ENCODE data around the gene LILRB2. TPM values are rescaled to one million over a fixed set of nuclear protein-coding genes. Genes with fewer than 3 reads are reported as not detected.

Gene LILRB2
- total and polyA plus RNA-seq, 9 of the 15 experiments (the other 6 are each of a cell fraction or from before 2014, with no cell fraction given) = not detected

GRCh38 chr19:54230031-54230430, 50.9 kb downstream of the LILRB2 start:
- in situ Hi-C loops (cut with MboI) = no loop called here
- DNase-seq (ENCODE audit: extremely low read depth in 1 of 4, low spot score in 3 of 4) (no peak), FAIRE-seq (no peak), ATAC-seq (no peak)
- CTCF ChIA-PET (ENCODE audit: low intra/inter-chr PET ratio) = interaction anchor here (3.3 kb wide), 1 partner anchor 61 kb away, joined by 37 read pairs; no protein-coding TSS in a partner anchor
- Histone ChIP-seq H3K79me2 (ENCODE audit: control insufficient read depth, insufficient read depth, low read length) (no peaks in the 10 kb centered on the region), H3K9ac (ENCODE audit: insufficient read depth in 1 of 2, low read depth in 2 of 2, low read length in 2 of 2) (no peak overlapping the region), H3K4me3 (no peak overlapping the region), H3K9me1 (ENCODE audit: control insufficient read depth, insufficient read depth, low read length) (no peaks in the 10 kb centered on the region), H3K9me3 (replicated peaks; ENCODE audit: control insufficient read depth, insufficient read depth, low read depth, low read length) (no peaks in the 10 kb centered on the region), H4K20me1 (replicated peaks; ENCODE audit: control insufficient read depth, insufficient read depth, low read length) (no peaks in the 10 kb centered on the region), H2AFZ (ENCODE audit: low read depth, low read length) (no peak overlapping the region), H3K27me3 (ENCODE audit: control insufficient read depth in 2 of 2, insufficient read depth in 2 of 2, low read length in 2 of 2) (peaks cover 12 to 25% of the 10 kb centered on the region in 2 experiments), H3K4me2 (ENCODE audit: insufficient read depth, low read length) (no peak overlapping the region), H3K4me1 (replicated peaks in 1 of 2; ENCODE audit: control insufficient read depth in 2 of 2, insufficient read depth in 2 of 2, low read length in 2 of 2) (peaks cover 4 to 6% of the 10 kb centered on the region in 2 experiments; a peak in 4 of 5 replicates), H3K27ac (ENCODE audit: extremely low read depth, low read depth, low read length) (no peak overlapping the region), H3K36me3 (ENCODE audit: control insufficient read depth, insufficient read depth, low read length) (no peaks in the 10 kb centered on the region)
- WGBS (ENCODE audit: insufficient coverage, low coverage, missing lambda C conversion rate) = 37% methylated on average over 7 of the region's 7 CpGs
- TF ChIP-seq ETV5 (CRISPR knock-in tag; IDR thresholded peaks at IDR 0.05; ENCODE audit: low read depth) = no peak
- intact Hi-C loops (cut with micrococcal nuclease) = loop anchor here (2.0 to 5.0 kb wide), 3 partner anchors 19 to 61 kb away; partner anchors contain the start of gene MBOAT7
- no TSS peak for BruUV-seq (replicated peaks)
- POLR2A ChIA-PET = interaction anchor here (1.2 to 1.6 kb wide), 2 partner anchors 10 to 19 kb away, joined by 4 to 5 read pairs; no protein-coding TSS in a partner anchor

GRCh38 chr19:54229146-54229545, 51.8 kb downstream of the LILRB2 start:
- Histone ChIP-seq H3K9me3 (replicated peaks; ENCODE audit: control insufficient read depth, insufficient read depth, low read depth, low read length) (no peaks in the 10 kb centered on the region), H3K4me3 (no peak overlapping the region), H3K36me3 (ENCODE audit: control insufficient read depth, insufficient read depth, low read length) (no peaks in the 10 kb centered on the region), H3K79me2 (ENCODE audit: control insufficient read depth, insufficient read depth, low read length) (no peaks in the 10 kb centered on the region), H3K4me1 (replicated peaks in 1 of 2; ENCODE audit: control insufficient read depth in 2 of 2, insufficient read depth in 2 of 2, low read length in 2 of 2) (peaks cover 4 to 6% of the 10 kb centered on the region in 2 experiments; a peak in 4 of 5 replicates), H3K9ac (ENCODE audit: insufficient read depth in 1 of 2, low read depth in 2 of 2, low read length in 2 of 2) (no peak overlapping the region), H2AFZ (ENCODE audit: low read depth, low read length) (no peak overlapping the region), H3K4me2 (ENCODE audit: insufficient read depth, low read length) (no peak overlapping the region), H3K27me3 (ENCODE audit: control insufficient read depth in 2 of 2, insufficient read depth in 2 of 2, low read length in 2 of 2) (peaks cover 12 to 25% of the 10 kb centered on the region in 2 experiments), H3K9me1 (ENCODE audit: control insufficient read depth, insufficient read depth, low read length) (no peaks in the 10 kb centered on the region), H3K27ac (ENCODE audit: extremely low read depth, low read depth, low read length) (no peak overlapping the region), H4K20me1 (replicated peaks; ENCODE audit: control insufficient read depth, insufficient read depth, low read length) (no peaks in the 10 kb centered on the region)
- ChIA-PET CTCF (ENCODE audit: low intra/inter-chr PET ratio) (no interaction called here), POLR2A (interaction anchor here (0.7 to 1.6 kb wide), 5 partner anchors 11 to 69 kb away, joined by 3 to 6 read pairs (median 5); no protein-coding TSS in a partner anchor)
- no peak for DNase-seq (ENCODE audit: extremely low read depth in 1 of 4, low spot score in 3 of 4)
- BruUV-seq (replicated peaks) = no TSS peak
- no peak for ATAC-seq
- 28% methylated on average over 8 of the region's 8 CpGs for WGBS (ENCODE audit: insufficient coverage, low coverage, missing lambda C conversion rate)
- intact Hi-C loops (cut with micrococcal nuclease) = no loop called here
- FAIRE-seq = no peak
- in situ Hi-C loops (cut with MboI) = loop anchor here (5.0 kb wide), 1 partner anchor 67 kb away; no protein-coding TSS in a partner anchor
- TF ChIP-seq ASH1L (IDR thresholded peaks at IDR 0.05; ENCODE audit: borderline replicate concordance, low read depth, partially characterized antibody) = no peak
- no peak for TF ChIP-seq MCM2 (IDR thresholded peaks at IDR 0.05; ENCODE audit: low read depth)
- TF ChIP-seq MIER1 (IDR thresholded peaks at IDR 0.05; ENCODE audit: low read depth) = no peak
- TF ChIP-seq, protein P1, sequence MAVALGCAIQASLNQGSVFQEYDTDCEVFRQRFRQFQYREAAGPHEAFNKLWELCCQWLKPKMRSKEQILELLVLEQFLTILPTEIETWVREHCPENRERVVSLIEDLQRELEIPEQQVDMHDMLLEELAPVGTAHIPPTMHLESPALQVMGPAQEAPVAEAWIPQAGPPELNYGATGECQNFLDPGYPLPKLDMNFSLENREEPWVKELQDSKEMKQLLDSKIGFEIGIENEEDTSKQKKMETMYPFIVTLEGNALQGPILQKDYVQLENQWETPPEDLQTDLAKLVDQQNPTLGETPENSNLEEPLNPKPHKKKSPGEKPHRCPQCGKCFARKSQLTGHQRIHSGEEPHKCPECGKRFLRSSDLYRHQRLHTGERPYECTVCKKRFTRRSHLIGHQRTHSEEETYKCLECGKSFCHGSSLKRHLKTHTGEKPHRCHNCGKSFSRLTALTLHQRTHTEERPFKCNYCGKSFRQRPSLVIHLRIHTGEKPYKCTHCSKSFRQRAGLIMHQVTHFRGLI (CRISPR knock-in tag; IDR thresholded peaks at IDR 0.05) = no peak
- TF ChIP-seq MYNN (IDR thresholded peaks at IDR 0.05) = no peak
- TF ChIP-seq MYNN (CRISPR knock-in tag; IDR thresholded peaks at IDR 0.05) = no peak
- TF ChIP-seq TAF9B (IDR thresholded peaks at IDR 0.05; ENCODE audit: partially characterized antibody) = no peak
- TF ChIP-seq, protein P2, sequence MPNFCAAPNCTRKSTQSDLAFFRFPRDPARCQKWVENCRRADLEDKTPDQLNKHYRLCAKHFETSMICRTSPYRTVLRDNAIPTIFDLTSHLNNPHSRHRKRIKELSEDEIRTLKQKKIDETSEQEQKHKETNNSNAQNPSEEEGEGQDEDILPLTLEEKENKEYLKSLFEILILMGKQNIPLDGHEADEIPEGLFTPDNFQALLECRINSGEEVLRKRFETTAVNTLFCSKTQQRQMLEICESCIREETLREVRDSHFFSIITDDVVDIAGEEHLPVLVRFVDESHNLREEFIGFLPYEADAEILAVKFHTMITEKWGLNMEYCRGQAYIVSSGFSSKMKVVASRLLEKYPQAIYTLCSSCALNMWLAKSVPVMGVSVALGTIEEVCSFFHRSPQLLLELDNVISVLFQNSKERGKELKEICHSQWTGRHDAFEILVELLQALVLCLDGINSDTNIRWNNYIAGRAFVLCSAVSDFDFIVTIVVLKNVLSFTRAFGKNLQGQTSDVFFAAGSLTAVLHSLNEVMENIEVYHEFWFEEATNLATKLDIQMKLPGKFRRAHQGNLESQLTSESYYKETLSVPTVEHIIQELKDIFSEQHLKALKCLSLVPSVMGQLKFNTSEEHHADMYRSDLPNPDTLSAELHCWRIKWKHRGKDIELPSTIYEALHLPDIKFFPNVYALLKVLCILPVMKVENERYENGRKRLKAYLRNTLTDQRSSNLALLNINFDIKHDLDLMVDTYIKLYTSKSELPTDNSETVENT (CRISPR knock-in tag; IDR thresholded peaks at IDR 0.05) = no peak
- no peak for TF ChIP-seq SOX6 (IDR thresholded peaks at IDR 0.05)
- TF ChIP-seq THAP7 (CRISPR knock-in tag; IDR thresholded peaks at IDR 0.05) = no peak
- TF ChIP-seq EZH2 (IDR thresholded peaks at IDR 0.05; ENCODE audit: borderline replicate concordance, low read depth, low read length) = no peak
- no peak for TF ChIP-seq MTA2 (IDR thresholded peaks at IDR 0.05; ENCODE audit: low read depth)
